ENCODE measurements around the gene IP6K2.

GRCh38 chr3:48644898-48645760, 71.9 kb downstream of the IP6K2 start:
- TF ChIP-seq USF1 (IDR thresholded peaks at IDR 0.05) (no peak), REST (IDR thresholded peaks at IDR 0.05; ENCODE audit: low read depth) (no peak), EGR1 (IDR thresholded peaks at IDR 0.05) (no peak), EP300 (IDR thresholded peaks at IDR 0.05; ENCODE audit: borderline replicate concordance) (no peak)
